ENCODE results near the gene RPS26.

GRCh38 chr12:56037161-56037560, 4.6 kb upstream of the RPS26 start:
- TF ChIP-seq, protein P1, sequence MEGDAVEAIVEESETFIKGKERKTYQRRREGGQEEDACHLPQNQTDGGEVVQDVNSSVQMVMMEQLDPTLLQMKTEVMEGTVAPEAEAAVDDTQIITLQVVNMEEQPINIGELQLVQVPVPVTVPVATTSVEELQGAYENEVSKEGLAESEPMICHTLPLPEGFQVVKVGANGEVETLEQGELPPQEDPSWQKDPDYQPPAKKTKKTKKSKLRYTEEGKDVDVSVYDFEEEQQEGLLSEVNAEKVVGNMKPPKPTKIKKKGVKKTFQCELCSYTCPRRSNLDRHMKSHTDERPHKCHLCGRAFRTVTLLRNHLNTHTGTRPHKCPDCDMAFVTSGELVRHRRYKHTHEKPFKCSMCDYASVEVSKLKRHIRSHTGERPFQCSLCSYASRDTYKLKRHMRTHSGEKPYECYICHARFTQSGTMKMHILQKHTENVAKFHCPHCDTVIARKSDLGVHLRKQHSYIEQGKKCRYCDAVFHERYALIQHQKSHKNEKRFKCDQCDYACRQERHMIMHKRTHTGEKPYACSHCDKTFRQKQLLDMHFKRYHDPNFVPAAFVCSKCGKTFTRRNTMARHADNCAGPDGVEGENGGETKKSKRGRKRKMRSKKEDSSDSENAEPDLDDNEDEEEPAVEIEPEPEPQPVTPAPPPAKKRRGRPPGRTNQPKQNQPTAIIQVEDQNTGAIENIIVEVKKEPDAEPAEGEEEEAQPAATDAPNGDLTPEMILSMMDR (IDR thresholded peaks at IDR 0.05; ENCODE audit: low read length): no peak
- no peak for TF ChIP-seq EZH2 (IDR thresholded peaks at IDR 0.05; ENCODE audit: borderline replicate concordance, low read length)

Data from OCI-LY1 (cell line).